Measurements from ENCODE around the gene ORMDL2.

DNA sequence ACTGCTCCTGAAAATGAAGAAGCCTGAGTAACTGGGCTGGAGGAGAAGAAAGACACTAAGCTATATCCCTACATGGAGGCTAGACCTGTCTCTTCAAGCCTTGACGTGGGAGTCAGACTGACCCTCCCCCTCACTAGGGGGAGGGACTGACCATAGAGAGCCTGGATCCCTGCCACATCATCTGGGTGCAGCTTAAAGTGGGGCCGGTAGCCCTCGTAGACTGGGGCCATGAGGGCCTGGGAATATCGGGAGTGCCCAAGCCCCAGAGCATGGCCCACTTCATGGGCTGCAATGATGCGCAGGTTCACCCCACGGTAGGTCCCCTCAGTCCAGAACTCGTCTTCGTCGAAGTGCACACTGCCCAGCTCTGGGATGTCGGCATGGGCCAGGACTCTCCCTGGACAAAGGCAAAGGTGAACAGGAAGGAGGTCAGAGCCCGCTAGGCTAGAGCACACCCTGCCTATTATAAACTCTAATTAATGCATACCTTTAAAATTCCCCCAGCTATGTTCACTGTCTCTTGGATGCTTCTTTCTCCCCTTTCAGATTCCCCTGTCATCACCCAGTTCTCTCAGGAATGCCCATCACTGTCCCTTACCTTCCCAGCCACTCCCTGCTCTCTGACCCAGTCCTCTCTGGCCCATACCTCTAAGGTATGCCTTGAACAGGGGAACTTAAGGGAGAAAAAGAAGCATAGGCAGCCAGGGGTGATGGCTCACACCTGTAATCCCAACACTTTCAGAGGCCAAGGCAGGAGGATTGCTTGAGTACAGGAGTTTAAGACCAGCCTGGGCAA lies 21.7 kb downstream of the ORMDL2 start:
- TF ChIP-seq, protein P1, sequence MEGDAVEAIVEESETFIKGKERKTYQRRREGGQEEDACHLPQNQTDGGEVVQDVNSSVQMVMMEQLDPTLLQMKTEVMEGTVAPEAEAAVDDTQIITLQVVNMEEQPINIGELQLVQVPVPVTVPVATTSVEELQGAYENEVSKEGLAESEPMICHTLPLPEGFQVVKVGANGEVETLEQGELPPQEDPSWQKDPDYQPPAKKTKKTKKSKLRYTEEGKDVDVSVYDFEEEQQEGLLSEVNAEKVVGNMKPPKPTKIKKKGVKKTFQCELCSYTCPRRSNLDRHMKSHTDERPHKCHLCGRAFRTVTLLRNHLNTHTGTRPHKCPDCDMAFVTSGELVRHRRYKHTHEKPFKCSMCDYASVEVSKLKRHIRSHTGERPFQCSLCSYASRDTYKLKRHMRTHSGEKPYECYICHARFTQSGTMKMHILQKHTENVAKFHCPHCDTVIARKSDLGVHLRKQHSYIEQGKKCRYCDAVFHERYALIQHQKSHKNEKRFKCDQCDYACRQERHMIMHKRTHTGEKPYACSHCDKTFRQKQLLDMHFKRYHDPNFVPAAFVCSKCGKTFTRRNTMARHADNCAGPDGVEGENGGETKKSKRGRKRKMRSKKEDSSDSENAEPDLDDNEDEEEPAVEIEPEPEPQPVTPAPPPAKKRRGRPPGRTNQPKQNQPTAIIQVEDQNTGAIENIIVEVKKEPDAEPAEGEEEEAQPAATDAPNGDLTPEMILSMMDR (IDR thresholded peaks at IDR 0.05): no peak
- no peak for TF ChIP-seq POLR2A (IDR thresholded peaks at IDR 0.05)
